ENCODE data around the gene THAP7.

Gene THAP7

GRCh38 chr22:20966883-20967696 lies 34.8 kb downstream of the THAP7 start, which contains the start of gene AIFM3:
Gene AIFM3, plus strand, starts transcription at chr22:20967255. Its CDS starts 690 bp downstream, at chr22:20967945.
- DNase-seq (ENCODE audit: low read depth, low spot score) = no peak
- H3K27ac ChIP-seq = no peak within 1 kb of the TSS

- no peak for DNase-seq (ENCODE audit: low read depth, low spot score)
- no peak overlapping the region for H3K27ac ChIP-seq
These were observed 35.7 kb downstream of the THAP7 start for GRCh38 chr22:20965888-20966855.

- no peak overlapping the region for H3K27ac ChIP-seq
- no peak for DNase-seq (ENCODE audit: low read depth, low spot score)
These were observed 36.6 kb downstream of the THAP7 start for GRCh38 chr22:20965104-20965887.

- DNase-seq (ENCODE audit: low read depth, low spot score) = no peak
- no peak overlapping the region for H3K27ac ChIP-seq
These were observed 37.2 kb downstream of the THAP7 start for GRCh38 chr22:20964799-20965103.

- DNase-seq (ENCODE audit: low read depth, low spot score) = no peak
- H3K27ac ChIP-seq = no peak overlapping the region
These were observed 37.7 kb downstream of the THAP7 start for GRCh38 chr22:20964090-20964798.

- H3K27ac ChIP-seq = no peak overlapping the region
- no peak for DNase-seq (ENCODE audit: low read depth, low spot score)
These were observed 38.5 kb downstream of the THAP7 start for GRCh38 chr22:20963201-20964052.

GRCh38 chr22:20962491-20962945 lies 39.4 kb downstream of the THAP7 start:
- no peak overlapping the region for H3K27ac ChIP-seq
- DNase-seq (ENCODE audit: low read depth, low spot score) = no peak

GRCh38 chr22:20960609-20961008 lies 41.3 kb downstream of the THAP7 start:
- DNase-seq (ENCODE audit: low read depth, low spot score) = no peak
- H3K27ac ChIP-seq = no peak overlapping the region

GRCh38 chr22:20959578-20960461 lies 42.1 kb downstream of the THAP7 start:
- DNase-seq (ENCODE audit: low read depth, low spot score) = no peak
- H3K27ac ChIP-seq = no peak overlapping the region

GRCh38 chr22:20957683-20958431 lies 44.1 kb downstream of the THAP7 start:
- no peak for DNase-seq (ENCODE audit: low read depth, low spot score)
- H3K27ac ChIP-seq = peak overlapping the region; percentile 99

GRCh38 chr22:20957102-20957682 lies 44.7 kb downstream of the THAP7 start:
- DNase-seq (ENCODE audit: low read depth, low spot score) = no peak
- peak overlapping the region; percentile 99 for H3K27ac ChIP-seq

GRCh38 chr22:20956258-20957101 lies 45.4 kb downstream of the THAP7 start:
- H3K27ac ChIP-seq = peak overlapping the region; percentile 99
- DNase-seq (ENCODE audit: low read depth, low spot score) = peak; percentile 46

GRCh38 chr22:20955548-20955947 lies 46.4 kb downstream of the THAP7 start:
- no peak for DNase-seq (ENCODE audit: low read depth, low spot score)
- H3K27ac ChIP-seq = peak overlapping the region; percentile 99

GRCh38 chr22:20953668-20954500 lies 48.0 kb downstream of the THAP7 start:
- peak; percentile 90 for DNase-seq (ENCODE audit: low read depth, low spot score)
- peak overlapping the region; percentile 99 for H3K27ac ChIP-seq

- no peak for DNase-seq (ENCODE audit: low read depth, low spot score)
- peak overlapping the region; percentile 99 for H3K27ac ChIP-seq
These were observed 48.6 kb downstream of the THAP7 start for GRCh38 chr22:20953342-20953608.

Data from epithelial cell of prostate (primary cell).